Measurements from ENCODE around the gene ANG.

Gene ANG

DNA sequence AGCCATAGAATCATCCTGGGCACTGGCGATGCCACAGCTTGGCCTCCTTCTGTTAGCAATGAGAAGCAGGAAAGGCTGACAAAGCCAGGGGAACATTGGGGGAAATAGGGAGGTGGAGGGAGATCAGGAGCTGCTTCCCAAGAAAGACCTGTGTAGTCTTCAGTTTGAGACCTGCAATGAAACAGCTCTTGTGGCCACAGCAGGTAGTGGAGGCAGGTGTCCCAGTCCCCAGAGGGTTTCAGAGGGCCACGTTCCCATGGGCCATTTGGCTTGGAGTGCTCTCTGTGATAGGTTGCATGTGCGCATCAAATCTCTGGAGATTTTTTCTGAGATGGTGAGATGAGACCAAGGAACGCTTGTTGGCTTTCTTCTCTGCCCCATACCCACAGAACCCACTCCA, 32.7 kb upstream of the ANG start:
- H3K4me3 ChIP-seq (ENCODE audit: low read depth, low read length): no peak overlapping the region
- DNase-seq (ENCODE audit: low read depth): no peak
- TF ChIP-seq, protein P1, sequence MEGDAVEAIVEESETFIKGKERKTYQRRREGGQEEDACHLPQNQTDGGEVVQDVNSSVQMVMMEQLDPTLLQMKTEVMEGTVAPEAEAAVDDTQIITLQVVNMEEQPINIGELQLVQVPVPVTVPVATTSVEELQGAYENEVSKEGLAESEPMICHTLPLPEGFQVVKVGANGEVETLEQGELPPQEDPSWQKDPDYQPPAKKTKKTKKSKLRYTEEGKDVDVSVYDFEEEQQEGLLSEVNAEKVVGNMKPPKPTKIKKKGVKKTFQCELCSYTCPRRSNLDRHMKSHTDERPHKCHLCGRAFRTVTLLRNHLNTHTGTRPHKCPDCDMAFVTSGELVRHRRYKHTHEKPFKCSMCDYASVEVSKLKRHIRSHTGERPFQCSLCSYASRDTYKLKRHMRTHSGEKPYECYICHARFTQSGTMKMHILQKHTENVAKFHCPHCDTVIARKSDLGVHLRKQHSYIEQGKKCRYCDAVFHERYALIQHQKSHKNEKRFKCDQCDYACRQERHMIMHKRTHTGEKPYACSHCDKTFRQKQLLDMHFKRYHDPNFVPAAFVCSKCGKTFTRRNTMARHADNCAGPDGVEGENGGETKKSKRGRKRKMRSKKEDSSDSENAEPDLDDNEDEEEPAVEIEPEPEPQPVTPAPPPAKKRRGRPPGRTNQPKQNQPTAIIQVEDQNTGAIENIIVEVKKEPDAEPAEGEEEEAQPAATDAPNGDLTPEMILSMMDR (IDR thresholded peaks at IDR 0.05; ENCODE audit: insufficient read depth, low read depth, low read length, missing control alignments): no peak

DNA sequence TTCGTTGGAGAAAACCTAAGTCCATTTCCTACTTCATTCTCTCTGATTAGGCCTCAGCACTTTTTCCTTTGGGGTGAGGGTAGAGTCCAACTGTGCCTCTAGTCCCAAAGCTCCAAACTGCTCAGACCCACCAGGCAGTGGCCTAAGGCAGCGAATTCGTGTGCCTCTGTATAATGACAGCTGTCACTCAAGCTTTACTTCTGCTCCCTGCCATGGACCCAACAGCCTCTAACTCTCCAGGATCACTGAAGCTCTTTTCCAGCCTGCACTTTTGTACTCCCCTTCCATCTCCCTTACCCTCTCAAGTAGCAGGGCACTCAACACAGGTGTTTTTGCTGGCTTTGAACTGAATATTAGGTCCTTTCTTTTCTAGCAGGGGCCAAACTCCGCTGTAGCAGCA, 32.3 kb upstream of the ANG start:
- no peak overlapping the region for H3K4me3 ChIP-seq (ENCODE audit: low read depth, low read length)
- TF ChIP-seq, protein P1 (IDR thresholded peaks at IDR 0.05; ENCODE audit: insufficient read depth, low read depth, low read length, missing control alignments): no peak
- no peak for DNase-seq (ENCODE audit: low read depth)

DNA sequence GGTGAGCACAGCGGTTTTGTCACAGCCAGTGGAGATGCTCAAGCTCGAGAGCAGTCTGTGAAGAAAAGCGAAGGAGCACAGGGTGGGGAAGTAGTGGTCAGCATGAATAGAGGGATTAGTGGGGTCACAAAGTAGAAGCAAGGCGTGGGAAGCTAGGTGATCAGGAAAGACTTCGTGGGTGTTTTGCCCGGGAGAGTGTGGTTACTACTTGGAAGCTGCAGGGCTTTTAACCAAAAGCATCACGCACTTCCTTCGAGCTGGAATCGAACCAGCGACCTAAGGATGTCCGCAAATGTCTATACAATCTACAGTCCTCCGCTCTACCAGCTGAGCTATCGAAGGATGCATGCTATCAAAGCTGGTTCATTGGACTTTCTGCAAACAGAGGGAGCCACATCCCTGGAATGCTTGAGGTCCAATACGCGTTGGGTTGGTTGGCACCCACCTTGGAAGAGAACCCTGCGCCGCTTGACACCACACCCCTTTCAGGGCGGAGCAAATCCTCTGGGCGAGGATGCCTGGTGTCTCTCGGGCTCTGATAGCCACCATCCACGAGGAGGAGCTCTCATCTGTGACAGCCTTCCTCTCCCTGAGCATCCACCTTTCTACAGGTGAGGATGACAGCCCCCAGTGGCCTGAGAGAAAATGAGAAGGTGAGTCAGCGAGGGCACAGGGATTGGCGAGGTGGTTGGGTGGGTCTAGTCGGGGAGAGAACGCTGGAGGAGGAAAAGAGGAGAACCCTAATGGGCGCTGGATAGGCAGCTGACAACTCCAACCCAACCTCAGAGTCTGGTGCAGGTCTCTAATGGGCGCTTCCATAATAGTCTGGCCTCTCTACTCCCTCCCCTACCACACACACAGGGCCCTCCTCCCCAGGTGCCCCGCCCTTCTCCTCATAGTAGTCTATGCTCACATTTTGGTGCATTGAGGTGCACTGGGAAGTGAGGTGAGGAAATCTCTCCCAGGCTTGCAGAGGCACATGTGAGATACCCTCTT, 31.1 kb upstream of the ANG start:
- no peak overlapping the region for H3K4me3 ChIP-seq (ENCODE audit: low read depth, low read length)
- TF ChIP-seq, protein P1 (IDR thresholded peaks at IDR 0.05; ENCODE audit: insufficient read depth, low read depth, low read length, missing control alignments): peak; percentile 31

DNA sequence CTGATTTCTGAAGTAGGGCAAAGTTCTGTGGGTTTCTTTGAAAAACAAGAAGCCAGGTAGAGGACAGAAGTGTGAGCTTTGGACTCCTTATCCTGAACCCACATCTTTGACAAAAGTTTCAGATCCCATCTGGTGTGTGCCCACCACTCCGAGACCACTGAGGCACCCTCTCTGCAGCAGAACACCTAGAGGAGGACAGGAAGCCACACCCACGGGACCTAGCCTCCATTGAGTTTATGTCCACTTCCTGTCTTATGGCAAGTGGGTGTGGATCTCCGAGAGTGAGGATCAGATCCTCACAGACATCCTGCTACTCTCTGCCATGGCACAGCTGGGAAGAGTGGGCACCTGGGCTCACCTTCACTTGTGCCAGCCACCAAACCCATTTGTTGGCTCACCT, 30.3 kb upstream of the ANG start:
- TF ChIP-seq, protein P1 (IDR thresholded peaks at IDR 0.05; ENCODE audit: insufficient read depth, low read depth, low read length, missing control alignments): no peak
- H3K4me3 ChIP-seq (ENCODE audit: low read depth, low read length): no peak overlapping the region

More for the DNA sequence above, 31.1 kb upstream of the ANG start:
- DNase-seq (ENCODE audit: low read depth): peak; percentile 48

DNA sequence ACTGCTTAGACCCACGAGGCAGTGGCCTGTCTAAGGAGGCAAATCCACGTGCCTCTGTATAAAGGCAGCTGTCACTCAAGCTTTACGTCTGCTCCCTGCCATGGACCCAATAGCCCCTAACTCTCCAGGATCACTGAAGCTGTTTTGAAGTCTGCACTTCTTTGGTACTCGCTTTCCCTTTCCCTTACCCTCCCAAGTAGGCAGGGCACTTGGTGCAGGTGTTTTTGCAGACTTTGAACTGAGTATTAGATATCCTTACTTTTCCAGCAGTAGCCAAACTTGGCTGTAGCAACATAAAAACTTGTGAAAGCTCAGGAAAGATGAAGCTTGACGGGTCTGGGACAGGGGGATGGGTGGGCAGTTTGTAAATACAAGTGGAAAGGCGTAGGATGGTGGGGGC, 29.2 kb upstream of the ANG start:
- no peak overlapping the region for H3K4me3 ChIP-seq (ENCODE audit: low read depth, low read length)
- no peak for DNase-seq (ENCODE audit: low read depth)
- TF ChIP-seq, protein P1 (IDR thresholded peaks at IDR 0.05; ENCODE audit: insufficient read depth, low read depth, low read length, missing control alignments): no peak

More for the DNA sequence above, 30.3 kb upstream of the ANG start:
- no peak for DNase-seq (ENCODE audit: low read depth)

DNA sequence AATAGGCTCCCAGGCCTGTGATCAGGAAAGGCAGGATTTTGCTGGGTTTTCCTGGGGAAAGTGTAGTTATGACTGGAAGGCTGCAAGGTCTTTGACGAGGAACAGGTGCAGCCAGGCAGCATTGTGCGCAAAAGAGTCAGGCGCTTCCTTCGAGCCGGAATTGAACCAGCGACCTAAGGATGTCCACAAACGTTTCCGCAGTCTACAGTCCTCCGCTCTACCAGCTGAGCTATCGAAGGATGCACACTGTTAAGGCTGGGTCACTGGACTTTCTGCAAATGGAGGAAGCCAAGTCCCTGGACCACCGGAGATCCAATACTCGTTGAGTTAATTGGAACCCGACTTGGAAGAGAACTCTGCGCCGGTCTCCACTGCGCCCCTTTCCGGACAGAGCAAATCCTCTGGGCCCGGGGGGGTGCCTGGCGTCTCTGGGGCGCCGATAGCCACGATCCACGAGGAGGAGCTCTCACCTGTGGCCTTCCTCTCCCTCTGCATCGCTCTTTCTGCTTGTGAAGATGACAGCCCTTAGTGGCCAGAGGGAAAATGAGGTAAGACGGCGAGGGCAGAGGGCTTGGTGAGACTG, 28.7 kb upstream of the ANG start:
- no peak overlapping the region for H3K4me3 ChIP-seq (ENCODE audit: low read depth, low read length)
- TF ChIP-seq, protein P1 (IDR thresholded peaks at IDR 0.05; ENCODE audit: insufficient read depth, low read depth, low read length, missing control alignments): no peak
- no peak for DNase-seq (ENCODE audit: low read depth)

All from GM12865 (cell line).